ENCODE measurements around the gene WWOX. TPM values are rescaled to one million over a fixed set of nuclear protein-coding genes. Genes with fewer than 3 reads are reported as not detected.
A peak's percentile ranks its signal among the peaks of the same experiment; 100 is the strongest.

The WWOX gene
- total RNA-seq, 1 donor from 2014 or later, result 18.6 TPM

DNA sequence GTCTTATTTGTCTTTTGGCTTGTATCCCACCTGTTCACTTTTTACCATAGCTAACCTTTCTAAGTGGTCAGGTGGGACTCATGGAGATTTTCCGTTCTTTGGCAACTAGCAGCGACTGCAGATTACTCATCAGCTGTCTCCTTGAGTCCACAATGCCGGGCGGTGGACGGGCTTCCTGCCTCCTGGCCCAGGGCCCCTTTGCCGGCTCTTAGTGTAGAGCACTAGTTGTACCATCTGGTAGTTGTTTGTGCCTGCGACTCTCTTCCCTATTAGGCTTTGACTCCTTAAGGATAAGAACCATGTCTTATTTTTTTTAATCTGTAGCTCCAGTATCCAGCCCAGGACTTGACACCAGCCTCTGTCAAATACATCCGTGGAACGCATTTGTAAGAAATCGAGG is 399.9 kb downstream of the WWOX start:
- Mint-ChIP-seq H3K4me1 (ENCODE audit: unreplicated experiment) (peaks cover 13% of the 10 kb centered on the region), H3K27ac (ENCODE audit: unreplicated experiment) (no peak overlapping the region), H3K9me3 (ENCODE audit: unreplicated experiment) (no peaks in the 10 kb centered on the region), H3K4me3 (ENCODE audit: unreplicated experiment) (no peak overlapping the region), H3K36me3 (ENCODE audit: low read depth, unreplicated experiment) (no peaks in the 10 kb centered on the region), H3K27me3 (ENCODE audit: unreplicated experiment) (no peaks in the 10 kb centered on the region)
- no peak for DNase-seq (ENCODE audit: low spot score)
- TF ChIP-seq, protein P1, sequence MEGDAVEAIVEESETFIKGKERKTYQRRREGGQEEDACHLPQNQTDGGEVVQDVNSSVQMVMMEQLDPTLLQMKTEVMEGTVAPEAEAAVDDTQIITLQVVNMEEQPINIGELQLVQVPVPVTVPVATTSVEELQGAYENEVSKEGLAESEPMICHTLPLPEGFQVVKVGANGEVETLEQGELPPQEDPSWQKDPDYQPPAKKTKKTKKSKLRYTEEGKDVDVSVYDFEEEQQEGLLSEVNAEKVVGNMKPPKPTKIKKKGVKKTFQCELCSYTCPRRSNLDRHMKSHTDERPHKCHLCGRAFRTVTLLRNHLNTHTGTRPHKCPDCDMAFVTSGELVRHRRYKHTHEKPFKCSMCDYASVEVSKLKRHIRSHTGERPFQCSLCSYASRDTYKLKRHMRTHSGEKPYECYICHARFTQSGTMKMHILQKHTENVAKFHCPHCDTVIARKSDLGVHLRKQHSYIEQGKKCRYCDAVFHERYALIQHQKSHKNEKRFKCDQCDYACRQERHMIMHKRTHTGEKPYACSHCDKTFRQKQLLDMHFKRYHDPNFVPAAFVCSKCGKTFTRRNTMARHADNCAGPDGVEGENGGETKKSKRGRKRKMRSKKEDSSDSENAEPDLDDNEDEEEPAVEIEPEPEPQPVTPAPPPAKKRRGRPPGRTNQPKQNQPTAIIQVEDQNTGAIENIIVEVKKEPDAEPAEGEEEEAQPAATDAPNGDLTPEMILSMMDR (IDR thresholded peaks at IDR 0.05; ENCODE audit: unreplicated experiment), result no peak

DNA sequence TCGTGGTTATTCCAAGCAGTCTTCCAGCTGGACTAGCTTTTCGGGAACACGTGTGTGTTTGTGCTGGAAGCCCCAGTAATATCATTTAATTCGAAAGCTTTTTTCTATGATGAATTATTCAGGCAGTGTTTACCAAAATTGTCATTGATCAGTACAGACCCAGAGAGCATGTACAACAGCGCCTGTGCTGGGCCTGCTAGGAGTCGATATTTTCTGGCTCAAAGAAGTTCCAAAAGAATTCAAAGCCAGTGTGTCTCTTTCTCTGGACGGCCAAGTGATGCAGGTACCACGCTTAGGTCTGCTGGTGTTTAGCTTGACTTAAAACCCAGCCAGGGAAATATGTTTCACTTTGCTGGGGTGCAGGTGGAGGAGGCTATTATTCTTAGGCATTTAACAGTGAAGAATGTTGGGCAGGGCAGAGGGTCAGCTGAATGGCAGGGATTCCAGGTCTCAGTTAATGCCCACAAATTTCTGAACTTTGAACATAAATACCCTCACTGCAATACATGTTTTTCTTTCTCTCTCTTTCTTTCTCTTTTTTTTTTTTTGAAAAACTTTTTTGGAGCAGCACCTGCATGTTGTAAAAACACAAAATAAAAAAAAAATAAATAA is 401.3 kb downstream of the WWOX start:
- Mint-ChIP-seq H3K27ac (ENCODE audit: unreplicated experiment) (no peak overlapping the region), H3K36me3 (ENCODE audit: low read depth, unreplicated experiment) (no peaks in the 10 kb centered on the region), H3K9me3 (ENCODE audit: unreplicated experiment) (no peaks in the 10 kb centered on the region), H3K4me3 (ENCODE audit: unreplicated experiment) (no peak overlapping the region), H3K4me1 (ENCODE audit: unreplicated experiment) (peaks cover 18% of the 10 kb centered on the region), H3K27me3 (ENCODE audit: unreplicated experiment) (no peaks in the 10 kb centered on the region)
- DNase-seq (ENCODE audit: low spot score), result no peak
- TF ChIP-seq, protein P1 (IDR thresholded peaks at IDR 0.05; ENCODE audit: unreplicated experiment), result no peak

DNA sequence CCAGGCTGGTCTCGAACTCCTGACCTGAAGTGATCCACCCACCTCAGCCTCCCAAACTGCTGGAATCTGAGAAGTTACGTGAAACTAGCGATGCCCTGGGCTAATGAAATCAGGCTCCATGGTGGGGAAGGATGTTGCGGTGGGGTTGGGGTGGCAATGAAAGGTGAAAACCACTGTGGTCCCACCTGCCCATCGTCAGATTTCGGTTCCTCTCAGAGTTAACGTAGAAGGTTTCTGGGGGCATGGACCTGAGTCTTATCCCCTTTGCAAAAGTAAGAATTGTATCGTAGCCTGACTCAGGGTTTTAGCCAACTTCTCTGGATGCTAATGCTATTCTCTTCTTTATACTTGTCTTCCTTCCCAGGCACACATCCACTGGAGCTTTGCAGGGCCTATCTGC is 402.3 kb downstream of the WWOX start:
- H3K4me3 Mint-ChIP-seq (ENCODE audit: unreplicated experiment), result no peak overlapping the region

DNA sequence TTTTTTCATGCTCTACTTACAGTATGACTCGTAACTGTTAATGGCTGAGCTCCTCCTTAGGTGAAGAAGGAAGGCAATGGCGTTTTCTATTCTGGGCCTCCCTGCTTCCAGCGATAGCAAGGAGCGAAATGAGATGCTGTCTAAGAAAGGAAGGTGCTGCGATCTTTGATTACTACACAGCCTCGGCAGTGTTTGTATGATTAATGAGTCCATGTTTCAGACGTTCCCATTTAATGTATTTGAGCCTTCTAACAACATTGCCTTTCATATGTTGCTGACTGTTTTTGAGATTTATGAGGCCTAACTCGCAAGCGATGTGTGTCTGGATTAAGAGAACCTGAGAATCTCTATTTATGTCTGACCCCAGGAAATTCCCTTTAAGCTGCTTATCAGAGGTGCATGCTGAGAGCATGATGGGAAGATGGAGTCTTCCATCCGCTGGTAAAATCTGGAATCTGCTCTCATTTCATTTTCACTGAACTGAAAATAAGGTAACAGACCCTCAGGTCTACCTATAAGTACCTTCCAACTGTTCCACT is 403.4 kb downstream of the WWOX start:
- TF ChIP-seq, protein P1 (IDR thresholded peaks at IDR 0.05; ENCODE audit: unreplicated experiment), result no peak
- H3K4me3 Mint-ChIP-seq (ENCODE audit: unreplicated experiment), result no peak overlapping the region
- DNase-seq (ENCODE audit: low spot score), result no peak
- no peaks in the 10 kb centered on the region for H3K27me3 Mint-ChIP-seq (ENCODE audit: unreplicated experiment)
- no peaks in the 10 kb centered on the region for H3K9me3 Mint-ChIP-seq (ENCODE audit: unreplicated experiment)
- H3K4me1 Mint-ChIP-seq (ENCODE audit: unreplicated experiment), result peaks cover 18% of the 10 kb centered on the region
- H3K27ac Mint-ChIP-seq (ENCODE audit: unreplicated experiment), result no peak overlapping the region
- H3K36me3 Mint-ChIP-seq (ENCODE audit: low read depth, unreplicated experiment), result no peaks in the 10 kb centered on the region

More for the DNA sequence above, 402.3 kb downstream of the WWOX start:
- DNase-seq (ENCODE audit: low spot score), result no peak
- Mint-ChIP-seq H3K27ac (ENCODE audit: unreplicated experiment) (no peak overlapping the region), H3K27me3 (ENCODE audit: unreplicated experiment) (no peaks in the 10 kb centered on the region), H3K36me3 (ENCODE audit: low read depth, unreplicated experiment) (no peaks in the 10 kb centered on the region), H3K9me3 (ENCODE audit: unreplicated experiment) (no peaks in the 10 kb centered on the region), H3K4me1 (ENCODE audit: unreplicated experiment) (peaks cover 18% of the 10 kb centered on the region)
- TF ChIP-seq, protein P1 (IDR thresholded peaks at IDR 0.05; ENCODE audit: unreplicated experiment), result no peak

DNA sequence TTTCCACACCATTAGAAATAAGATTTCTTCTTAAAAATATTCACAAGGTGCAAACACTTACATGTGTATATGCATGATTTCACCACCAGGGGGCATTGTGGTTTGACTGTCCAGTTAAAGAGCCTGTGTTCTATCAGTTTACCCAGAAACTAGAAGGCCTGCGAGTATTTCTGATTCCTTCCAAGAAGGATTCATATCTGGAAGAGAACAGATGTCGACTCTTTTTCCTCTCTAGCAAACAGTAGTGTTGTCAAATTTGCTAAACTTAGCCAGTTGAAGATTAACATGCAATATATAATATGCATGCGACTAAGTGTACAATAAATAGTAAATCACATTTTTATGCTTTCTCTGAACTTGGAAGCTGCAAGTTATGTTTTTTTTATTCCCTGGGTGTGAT is 404.1 kb downstream of the WWOX start:
- peak; percentile 58 for DNase-seq (ENCODE audit: low spot score)
- Mint-ChIP-seq H3K4me1 (ENCODE audit: unreplicated experiment) (peaks cover 18% of the 10 kb centered on the region), H3K27me3 (ENCODE audit: unreplicated experiment) (peaks cover 2% of the 10 kb centered on the region), H3K36me3 (ENCODE audit: low read depth, unreplicated experiment) (no peaks in the 10 kb centered on the region), H3K27ac (ENCODE audit: unreplicated experiment) (no peak overlapping the region), H3K4me3 (ENCODE audit: unreplicated experiment) (no peak overlapping the region), H3K9me3 (ENCODE audit: unreplicated experiment) (no peaks in the 10 kb centered on the region)
- TF ChIP-seq, protein P1 (IDR thresholded peaks at IDR 0.05; ENCODE audit: unreplicated experiment), result peak; percentile 98
